HG03159 (cell line): Measurements from ENCODE around the gene USP25.

Experiments
- ATAC-seq: cut with Tn5 transposase; IDR thresholded peaks from one replicate; pipeline ENCODE4 v1.9.1; 2021; ENCODE audit warnings: mild to moderate bottlenecking, moderate library complexity; ENCODE audit not compliant: unreplicated experiment

USP25 gene

GRCh38 chr21:15729674-15730483 is at the start of gene USP25:
Gene USP25, plus strand, starts transcription at chr21:15729982. Its CDS starts 412 bp downstream, at chr21:15730394.
- ATAC-seq, result peak; percentile 56

GRCh38 chr21:15682186-15682895 is 47.4 kb upstream of the USP25 start:
- no peak for ATAC-seq

GRCh38 chr21:15682977-15683376 is 46.8 kb upstream of the USP25 start:
- no peak for ATAC-seq

GRCh38 chr21:15686506-15686905 is 43.3 kb upstream of the USP25 start:
- ATAC-seq, result no peak

- no peak for ATAC-seq
Observed at GRCh38 chr21:15687208-15687607, 42.6 kb upstream of the USP25 start.

- ATAC-seq, result no peak
Observed at GRCh38 chr21:15688016-15688415, 41.8 kb upstream of the USP25 start.

- no peak for ATAC-seq
Observed at GRCh38 chr21:15688809-15689208, 41.0 kb upstream of the USP25 start.

GRCh38 chr21:15692711-15693110 is 37.1 kb upstream of the USP25 start:
- no peak for ATAC-seq

- ATAC-seq, result no peak
Observed at GRCh38 chr21:15695241-15695640, 34.5 kb upstream of the USP25 start.

- ATAC-seq, result no peak
Observed at GRCh38 chr21:15701830-15702229, 28.0 kb upstream of the USP25 start.

GRCh38 chr21:15703932-15704331 is 25.9 kb upstream of the USP25 start:
- no peak for ATAC-seq

GRCh38 chr21:15706696-15707095 is 23.1 kb upstream of the USP25 start:
- ATAC-seq, result no peak

GRCh38 chr21:15713412-15713811 is 16.4 kb upstream of the USP25 start:
- ATAC-seq, result no peak

GRCh38 chr21:15718711-15719110 is 11.1 kb upstream of the USP25 start:
- ATAC-seq, result no peak

GRCh38 chr21:15719976-15720375 is 9.8 kb upstream of the USP25 start:
- ATAC-seq, result no peak

GRCh38 chr21:15722591-15723324 is 7.0 kb upstream of the USP25 start:
- ATAC-seq, result no peak

GRCh38 chr21:15725949-15726348 is 3.8 kb upstream of the USP25 start:
- no peak for ATAC-seq

- ATAC-seq, result no peak
Observed at GRCh38 chr21:15728046-15728445, 1.7 kb upstream of the USP25 start.

- ATAC-seq, result no peak
Observed at GRCh38 chr21:15729346-15729673, 472 bp upstream of the USP25 start.

GRCh38 chr21:15730484-15731242 is 881 bp downstream of the USP25 start:
- ATAC-seq, result peak; percentile 0

GRCh38 chr21:15731243-15731613 is 1.4 kb downstream of the USP25 start:
- no peak for ATAC-seq
